Measurements from ENCODE around the gene ATP8B3.

- no peak for TF ChIP-seq CTCF (optimal IDR thresholded peaks at IDR 0.05 in 1 of 3, IDR thresholded peaks at IDR 0.05 in 1 of 3, conservative IDR thresholded peaks at IDR 0.05 in 1 of 3; ENCODE audit: extremely low read depth in 1 of 3, insufficient read depth in 2 of 3, low read length in 3 of 3)
- TF ChIP-seq EZH2 (IDR thresholded peaks at IDR 0.05; ENCODE audit: low read length) = no peak
These were observed 6.5 kb downstream of the ATP8B3 start for GRCh38 chr19:1805401-1806183.
